Right lung (tissue), 5 donors: ENCODE measurements around the gene MTF2. TPM values are rescaled to one million over a fixed set of nuclear protein-coding genes. Genes with fewer than 3 reads are reported as not detected.

Source experiments
- DNase-seq, 2 donors: peaks; one replicate each; pipeline ENCODE4 v3.0.0-alpha.2; 2013
- polyA plus RNA-seq, 5 donors: library from polyadenylated mRNA; unstranded; fragments of 120-200 nt; gene quantifications; one replicate each; pipeline versions ENCODE4 v1.2.1 to v1.2.3, GENCODE V29; 2013; ENCODE audit warnings: inconsistent platforms in 1 of 5, low replicate concordance in 1 of 5; ENCODE audit not compliant: insufficient read length in 5 of 5, insufficient read depth in 1 of 5

Gene MTF2
- polyA plus RNA-seq, 5 donors, result 42.2 to 72.5 (median 59.3) TPM

- DNase-seq, result peak in 1 of 2 donors; percentile 36
Observed at GRCh38 chr1:93080179-93080823, 1.2 kb downstream of the MTF2 start.

DNA sequence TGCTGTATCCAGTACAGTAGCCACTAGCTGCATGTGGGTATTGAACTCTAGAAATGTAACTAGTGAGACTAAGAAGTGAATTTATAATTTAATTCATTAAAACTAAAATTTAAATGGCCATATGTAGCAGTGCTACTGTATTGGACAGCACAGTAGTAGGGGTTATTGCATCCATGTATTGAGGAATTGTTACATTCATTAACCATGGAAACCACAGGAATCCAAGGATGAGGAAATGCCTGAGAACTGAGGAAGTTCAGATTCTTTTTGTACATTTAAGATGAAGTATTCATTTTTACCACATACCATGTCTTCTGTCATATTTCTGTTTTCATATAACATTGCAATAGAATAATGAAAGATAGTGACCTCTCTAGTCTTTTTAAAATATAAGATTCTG lies 2.6 kb downstream of the MTF2 start:
- peak; percentile 13 to 23 for DNase-seq

- no peak for DNase-seq
Observed at GRCh38 chr1:93082313-93082712, 3.2 kb downstream of the MTF2 start.

- DNase-seq, result no peak
Observed at GRCh38 chr1:93083979-93084378, 4.9 kb downstream of the MTF2 start.

GRCh38 chr1:93087532-93087931 lies 8.4 kb downstream of the MTF2 start:
- no peak for DNase-seq

- no peak for DNase-seq
Observed at GRCh38 chr1:93093332-93094006, 14.4 kb downstream of the MTF2 start.

DNA sequence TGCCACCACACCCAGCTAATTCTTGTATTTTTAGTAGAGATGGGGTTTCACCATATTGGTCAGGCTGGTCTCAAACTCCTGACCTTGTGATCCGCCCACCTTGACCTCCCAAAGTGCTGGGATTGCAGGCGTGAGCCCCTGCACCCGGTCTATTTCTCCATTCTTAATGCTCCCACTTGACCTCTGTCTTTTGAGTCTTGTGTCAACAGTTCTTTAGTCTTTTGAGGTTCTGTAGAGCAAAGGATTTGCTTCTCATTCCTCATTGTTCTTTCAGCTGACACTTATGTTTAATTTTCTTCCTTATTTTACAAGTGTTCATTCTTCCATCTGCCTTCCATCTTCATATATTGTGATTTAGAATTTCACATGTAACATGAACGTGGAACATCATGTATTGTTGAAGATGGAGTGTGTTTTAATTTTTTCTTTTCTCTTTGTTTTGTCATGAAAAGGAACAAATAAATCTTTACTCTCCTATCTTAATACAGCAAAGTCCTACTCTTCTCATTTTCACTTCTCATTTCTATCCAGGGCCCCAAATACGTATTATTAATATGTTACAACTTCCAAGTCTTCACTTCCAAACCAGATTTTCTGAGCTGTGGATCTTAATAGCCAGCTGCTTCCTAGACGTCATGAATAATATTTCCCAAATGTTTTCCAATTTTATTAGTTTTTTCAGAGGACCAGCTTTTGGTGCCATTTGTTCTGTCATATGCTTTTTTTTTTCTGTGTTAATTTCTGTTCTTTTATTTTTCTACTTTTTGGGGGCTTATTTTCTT lies 16.9 kb downstream of the MTF2 start:
- DNase-seq, result no peak

- no peak for DNase-seq
Observed at GRCh38 chr1:93102142-93102541, 23.1 kb downstream of the MTF2 start.

- no peak for DNase-seq
Observed at GRCh38 chr1:93106226-93106625, 27.1 kb downstream of the MTF2 start.

- DNase-seq, result no peak
Observed at GRCh38 chr1:93107395-93107794, 28.3 kb downstream of the MTF2 start.

DNA sequence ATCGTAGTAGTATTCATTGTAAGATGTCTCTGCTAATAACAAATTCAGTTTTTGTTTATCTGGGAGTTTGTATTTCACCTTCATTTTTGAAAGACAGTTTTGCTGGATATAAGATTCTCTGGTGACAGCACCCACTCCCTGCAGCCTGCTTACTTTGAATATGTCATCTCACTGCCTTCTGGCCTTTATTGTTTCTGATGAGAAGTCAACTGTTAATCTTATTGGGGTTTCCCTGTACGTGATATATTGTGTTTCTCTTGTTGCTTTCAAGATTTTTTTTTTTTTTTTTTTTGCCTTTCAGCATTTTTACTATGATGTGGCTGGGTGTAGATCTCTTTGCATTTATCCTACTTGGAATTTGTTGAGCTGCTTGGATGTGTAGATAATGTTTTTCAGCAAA lies 29.3 kb downstream of the MTF2 start:
- DNase-seq, result no peak

- DNase-seq, result no peak
Observed at GRCh38 chr1:93109578-93109977, 30.5 kb downstream of the MTF2 start.

DNA sequence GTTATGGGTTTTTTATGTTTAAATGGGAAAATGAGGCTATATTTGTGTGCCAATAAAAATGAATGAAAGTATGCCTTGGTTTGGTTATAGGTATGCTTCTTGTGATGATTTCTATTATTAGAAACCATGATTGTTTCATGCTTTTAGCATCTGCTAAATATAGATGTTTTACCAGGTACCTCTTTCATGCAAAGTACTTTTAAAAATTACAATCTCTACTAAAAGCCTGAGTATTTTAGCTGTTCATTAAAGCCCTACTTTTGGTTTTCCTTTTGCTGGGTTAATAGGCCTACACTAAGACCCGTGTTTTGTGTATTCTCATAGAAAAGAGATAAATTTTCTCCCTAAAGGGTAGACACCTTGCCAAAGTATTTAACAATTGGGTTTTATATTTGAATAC lies 32.0 kb downstream of the MTF2 start:
- DNase-seq, result no peak

GRCh38 chr1:93111561-93111960 lies 32.5 kb downstream of the MTF2 start:
- DNase-seq, result no peak

- DNase-seq, result no peak
Observed at GRCh38 chr1:93113127-93113526, 34.0 kb downstream of the MTF2 start.

GRCh38 chr1:93114391-93114790 lies 35.3 kb downstream of the MTF2 start:
- DNase-seq, result no peak

GRCh38 chr1:93120614-93121013 lies 41.5 kb downstream of the MTF2 start:
- DNase-seq, result no peak

DNA sequence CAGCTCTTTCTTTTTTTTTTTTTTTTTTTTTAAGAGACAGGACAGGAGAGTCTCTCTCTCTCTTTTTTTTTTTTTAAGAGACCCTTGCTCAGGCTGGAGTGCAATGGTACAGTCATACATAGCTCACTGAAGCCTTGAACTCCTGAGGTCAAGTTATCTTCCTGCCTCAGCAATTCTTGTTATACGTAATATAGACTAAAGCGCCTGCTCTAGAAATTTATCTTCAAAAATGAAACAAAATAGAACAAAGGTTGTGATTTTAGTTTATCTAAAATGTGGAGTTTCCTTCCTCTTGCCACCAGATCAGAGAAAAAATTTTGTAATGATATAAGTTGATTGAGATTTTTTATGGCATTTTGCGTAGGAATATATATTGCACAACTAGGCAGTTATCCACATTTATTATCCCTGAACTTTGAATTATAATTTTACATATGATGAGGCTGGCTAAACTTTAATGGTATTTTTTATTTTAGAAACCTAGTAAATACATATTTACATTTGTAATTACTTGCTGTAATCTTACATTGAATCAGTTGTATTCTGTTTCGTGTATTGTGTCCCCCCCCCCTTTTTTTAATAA lies 44.2 kb downstream of the MTF2 start:
- DNase-seq, result no peak

GRCh38 chr1:93124556-93125355 lies 45.7 kb downstream of the MTF2 start:
- DNase-seq, result no peak

GRCh38 chr1:93129507-93130099 lies 50.5 kb downstream of the MTF2 start:
- DNase-seq, result no peak

DNA sequence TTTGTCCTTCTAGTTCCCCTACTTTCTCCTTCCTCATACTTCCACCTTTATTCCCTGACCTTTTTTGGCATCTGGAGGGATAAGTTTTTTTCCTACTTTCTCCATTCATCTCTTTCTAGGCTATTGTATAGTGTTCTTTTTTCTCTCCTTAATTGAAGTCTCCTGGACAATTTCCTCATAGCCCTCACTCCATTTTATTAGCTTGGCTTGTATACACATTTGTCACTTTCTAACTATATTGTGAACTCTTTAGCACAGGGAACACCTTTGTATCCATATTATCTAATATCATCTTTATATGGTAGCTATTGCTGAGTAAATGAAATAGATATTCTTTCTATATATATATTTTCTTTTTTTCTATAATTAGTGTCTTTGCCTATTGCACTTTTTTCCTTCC lies 53.6 kb downstream of the MTF2 start:
- no peak for DNase-seq
